Upper lobe of left lung (tissue), 6 donors: Measurements from ENCODE around the gene PRPF40A. TPM values are rescaled to one million over a fixed set of nuclear protein-coding genes. Genes with fewer than 3 reads are reported as not detected.

ENCODE experiments used
- ATAC-seq, 2 donors: fragments of 200-7000 bp; cut with Tn5 transposase; one replicate each; pipeline ENCODE4 v1.9.1; 2022; ENCODE audit warnings: mild to moderate bottlenecking in 2 of 2, moderate library complexity in 2 of 2; ENCODE audit not compliant: low FRiP score in 2 of 2
- DNase-seq, 2 donors: peaks; one replicate each; pipeline ENCODE4 v3.0.0-alpha.2; 2019 to 2020
- H3K27ac ChIP-seq, 4 donors: fragments of 200-600 bp; sonication (generic); one replicate each; pipeline ENCODE4 v1.5.1; 2016 to 2019
- H3K27me3 ChIP-seq, 4 donors: fragments of 200-600 bp; sonication (generic); one replicate each; pipeline ENCODE4 v1.5.1; 2017 to 2019
- H3K36me3 ChIP-seq, 4 donors: fragments of 200-600 bp; sonication (generic); one replicate each; pipeline ENCODE4 v1.5.1; 2016 to 2019
- H3K4me1 ChIP-seq, 4 donors: fragments of 200-600 bp; sonication (generic); one replicate each; pipeline ENCODE4 v1.5.1; 2018 to 2019
- H3K4me3 ChIP-seq, 4 donors: fragments of 200-600 bp; sonication (generic); one replicate each; pipeline ENCODE4 v1.5.1; 2017 to 2019; ENCODE audit warnings: mild to moderate bottlenecking in 2 of 4, moderate library complexity in 1 of 4
- H3K9me3 ChIP-seq, 4 donors: fragments of 200-600 bp; sonication (generic); one replicate each; pipeline ENCODE4 v1.5.1; 2018 to 2019
- EP300 ChIP-seq, 4 donors: sonication (generic); formaldehyde crosslinking; IDR thresholded peaks; one replicate each; pipeline ENCODE4 v1.5.1; 2017; ENCODE audit warnings: antibody characterized with exemption in 4 of 4, control low read depth in 2 of 4
- POLR2A ChIP-seq, 4 donors: fragments of 450-650 bp; IDR thresholded peaks; one replicate each; pipeline ENCODE4 v1.5.1; 2016 to 2017; ENCODE audit warnings: antibody characterized with exemption in 4 of 4, mild to moderate bottlenecking in 2 of 4
- POLR2AphosphoS5 ChIP-seq, 2 donors: sonication (generic); formaldehyde crosslinking; IDR thresholded peaks; one replicate each; pipeline ENCODE4 v1.5.1; 2017; ENCODE audit warnings: antibody characterized with exemption in 2 of 2
- WGBS, 2 donors: methylation state at CpG; one replicate each; pipeline ENCODE4 v1.1.5; 2017 to 2018; 5-methylcytosine and 5-hydroxymethylcytosine counted together
- total RNA-seq, 6 donors: library from RNA; depleted of rRNA in 4 of 6; stranded (reverse); fragments of >200 nt in 4 of 6; gene quantifications; one replicate each; pipeline versions ENCODE4 v1.1.0 to v1.2.1, GENCODE V29; 2016 to 2021
- TF ChIP-seq, protein P1 (sequence below), 6 experiments: fragments of 450-650 bp in 4 of 6; fragments of 200-600 bp in 2 of 6; sonication (generic) in 2 of 6; IDR thresholded peaks; one replicate each; pipeline ENCODE4 v1.5.1; 2016 to 2019; ENCODE audit warnings: antibody characterized with exemption in 6 of 6
- donor health status: DM: no; HTN: no; CAD: no; lungs with moderate emphysema.
- donor health status: DM: no; HTN: yes; CAD: no; lungs with severe emphysema.

The PRPF40A gene
- total RNA-seq, 6 donors from 2014 or later = 43.2 to 199 (median 74.8) TPM

DNA sequence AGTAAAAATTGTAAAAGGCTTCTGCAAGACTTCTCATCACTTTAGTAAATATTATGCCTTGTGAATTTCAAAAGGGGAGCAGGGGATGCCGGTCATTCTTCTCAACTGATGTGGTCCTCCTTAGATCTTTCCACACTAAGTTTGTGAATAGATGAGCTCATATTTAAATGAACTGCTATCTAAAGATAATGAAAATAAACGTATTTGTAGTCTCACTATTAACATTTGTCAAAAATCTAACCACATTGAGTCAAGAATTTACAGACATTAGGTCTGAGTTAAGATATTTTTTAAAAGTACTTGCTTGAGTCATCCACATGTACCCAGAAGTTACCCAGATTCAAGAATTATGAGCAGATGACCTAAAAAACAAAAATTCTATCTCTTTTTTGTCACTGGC, 6.5 kb downstream of the PRPF40A start:
- DNase-seq = no peak
- ATAC-seq = no peak
- no peaks in the 10 kb centered on the region for H3K9me3 ChIP-seq
- H3K4me3 ChIP-seq = no peak overlapping the region
- peaks cover 0 to 52% (median 4%) of the 10 kb centered on the region in 4 donors for H3K36me3 ChIP-seq
- WGBS, 2 donors = 72 to 81% methylated on average over 2 of the region's 2 CpGs
- no peak overlapping the region for H3K27ac ChIP-seq
- H3K27me3 ChIP-seq = no peaks in the 10 kb centered on the region
- TF ChIP-seq EP300 (IDR thresholded peaks at IDR 0.05) (no peak), POLR2A (IDR thresholded peaks at IDR 0.05) (no peak)
- peaks cover 9 to 18% (median 14%) of the 10 kb centered on the region in 4 donors for H3K4me1 ChIP-seq

DNA sequence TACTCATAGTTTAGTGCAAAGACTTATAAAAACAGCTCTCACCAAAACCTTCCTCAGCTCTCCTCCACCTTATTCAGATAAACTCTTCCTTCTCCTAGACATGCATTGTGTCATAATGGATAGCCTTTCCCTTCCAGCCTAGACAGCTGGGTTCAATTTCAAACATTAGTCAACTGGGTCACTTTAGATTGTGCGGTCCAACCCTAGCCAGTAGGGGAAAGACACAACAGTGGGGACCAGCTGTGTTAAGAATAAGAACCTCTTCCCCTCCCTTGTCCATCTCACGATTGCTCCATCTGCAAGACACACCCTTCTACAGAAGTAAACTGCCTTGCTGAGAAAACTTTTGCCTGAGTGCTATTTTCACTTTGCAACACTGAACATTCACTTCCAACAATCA, 8.5 kb downstream of the PRPF40A start:
- no peak overlapping the region for H3K4me3 ChIP-seq
- no peaks in the 10 kb centered on the region for H3K27me3 ChIP-seq
- H3K9me3 ChIP-seq = no peaks in the 10 kb centered on the region
- peaks cover 2 to 15% (median 4%) of the 10 kb centered on the region in 4 donors for H3K4me1 ChIP-seq
- peaks cover 0 to 33% (median 4%) of the 10 kb centered on the region in 4 donors for H3K36me3 ChIP-seq
- no peak overlapping the region for H3K27ac ChIP-seq
- DNase-seq (no peak), ATAC-seq (no peak)
- TF ChIP-seq EP300 (IDR thresholded peaks at IDR 0.05) = no peak
- TF ChIP-seq, protein P1, sequence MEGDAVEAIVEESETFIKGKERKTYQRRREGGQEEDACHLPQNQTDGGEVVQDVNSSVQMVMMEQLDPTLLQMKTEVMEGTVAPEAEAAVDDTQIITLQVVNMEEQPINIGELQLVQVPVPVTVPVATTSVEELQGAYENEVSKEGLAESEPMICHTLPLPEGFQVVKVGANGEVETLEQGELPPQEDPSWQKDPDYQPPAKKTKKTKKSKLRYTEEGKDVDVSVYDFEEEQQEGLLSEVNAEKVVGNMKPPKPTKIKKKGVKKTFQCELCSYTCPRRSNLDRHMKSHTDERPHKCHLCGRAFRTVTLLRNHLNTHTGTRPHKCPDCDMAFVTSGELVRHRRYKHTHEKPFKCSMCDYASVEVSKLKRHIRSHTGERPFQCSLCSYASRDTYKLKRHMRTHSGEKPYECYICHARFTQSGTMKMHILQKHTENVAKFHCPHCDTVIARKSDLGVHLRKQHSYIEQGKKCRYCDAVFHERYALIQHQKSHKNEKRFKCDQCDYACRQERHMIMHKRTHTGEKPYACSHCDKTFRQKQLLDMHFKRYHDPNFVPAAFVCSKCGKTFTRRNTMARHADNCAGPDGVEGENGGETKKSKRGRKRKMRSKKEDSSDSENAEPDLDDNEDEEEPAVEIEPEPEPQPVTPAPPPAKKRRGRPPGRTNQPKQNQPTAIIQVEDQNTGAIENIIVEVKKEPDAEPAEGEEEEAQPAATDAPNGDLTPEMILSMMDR (IDR thresholded peaks at IDR 0.05) = no peak
- no peak for TF ChIP-seq POLR2A (IDR thresholded peaks at IDR 0.05)
- TF ChIP-seq POLR2AphosphoS5 (IDR thresholded peaks at IDR 0.05) = no peak
- WGBS, 2 donors = 98 to 100% methylated on average over 2 of the region's 2 CpGs

DNA sequence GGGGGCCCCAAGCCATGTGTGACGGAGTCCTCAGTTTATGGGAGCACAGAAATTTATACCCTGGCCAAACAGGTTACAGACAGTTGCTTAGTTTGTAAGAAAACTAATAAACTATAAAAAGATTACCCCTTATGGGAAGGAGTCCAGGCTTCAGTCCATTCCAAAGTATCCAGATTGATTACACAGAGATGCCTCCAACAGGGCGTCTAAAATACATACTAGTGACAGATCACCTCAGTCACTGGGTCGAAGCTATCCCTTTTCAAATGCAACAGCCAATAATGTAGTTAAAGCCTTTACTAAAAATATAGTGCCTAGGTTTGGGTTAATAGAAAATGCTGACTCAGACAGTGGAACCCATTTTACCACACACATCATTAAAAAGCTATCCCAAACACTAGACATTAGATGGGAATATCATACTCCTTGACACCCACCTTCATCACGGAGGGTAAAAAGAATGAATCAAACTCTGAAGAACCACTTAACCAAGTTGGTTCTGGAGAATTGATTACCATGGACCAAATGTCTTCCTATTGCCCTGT, 10.7 kb downstream of the PRPF40A start:
- Histone ChIP-seq H3K27ac (no peak overlapping the region), H3K4me3 (no peak overlapping the region), H3K27me3 (no peaks in the 10 kb centered on the region), H3K36me3 (peaks cover 0 to 25% (median 0%) of the 10 kb centered on the region in 4 donors), H3K4me1 (peaks cover 2 to 15% (median 4%) of the 10 kb centered on the region in 4 donors), H3K9me3 (no peaks in the 10 kb centered on the region)
- DNase-seq (no peak), ATAC-seq (no peak)
- 92 to 94% methylated on average over 4 of the region's 4 CpGs for WGBS, 2 donors
- TF ChIP-seq POLR2AphosphoS5 (IDR thresholded peaks at IDR 0.05) = no peak
- no peak for TF ChIP-seq POLR2A (IDR thresholded peaks at IDR 0.05)
- no peak for TF ChIP-seq EP300 (IDR thresholded peaks at IDR 0.05)
- TF ChIP-seq, protein P1 (IDR thresholded peaks at IDR 0.05) = no peak

DNA sequence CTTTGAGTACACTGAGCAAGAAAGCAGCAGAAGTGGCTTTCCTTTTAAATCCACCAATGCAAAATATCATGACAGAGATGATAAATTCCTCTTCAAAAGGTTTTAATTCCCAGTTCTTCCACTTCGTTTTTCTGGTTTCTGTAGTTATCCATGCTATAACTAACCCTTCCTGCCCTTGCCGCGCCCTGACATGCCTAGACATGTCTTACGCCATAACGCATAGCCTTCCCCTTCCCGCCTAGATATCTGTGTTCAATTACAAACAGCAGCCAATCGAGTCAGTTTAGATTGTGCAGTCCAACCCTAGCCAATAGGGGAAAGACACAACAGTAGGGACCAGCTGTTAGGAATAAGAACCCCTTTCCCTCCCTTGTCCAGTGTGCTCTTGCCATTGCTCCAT, 16.1 kb downstream of the PRPF40A start:
- ATAC-seq = no peak
- Histone ChIP-seq H3K36me3 (peaks cover 0 to 9% (median 0%) of the 10 kb centered on the region in 4 donors), H3K4me1 (peaks cover 0 to 16% (median 7%) of the 10 kb centered on the region in 4 donors), H3K27ac (no peak overlapping the region), H3K27me3 (no peaks in the 10 kb centered on the region), H3K4me3 (no peak overlapping the region), H3K9me3 (no peaks in the 10 kb centered on the region)
- DNase-seq = no peak
- 95 to 98% methylated on average over 7 of the region's 7 CpGs for WGBS, 2 donors
- TF ChIP-seq, protein P1 (IDR thresholded peaks at IDR 0.05) = no peak
- TF ChIP-seq POLR2AphosphoS5 (IDR thresholded peaks at IDR 0.05) (no peak), EP300 (IDR thresholded peaks at IDR 0.05) (no peak), POLR2A (IDR thresholded peaks at IDR 0.05) (no peak)

DNA sequence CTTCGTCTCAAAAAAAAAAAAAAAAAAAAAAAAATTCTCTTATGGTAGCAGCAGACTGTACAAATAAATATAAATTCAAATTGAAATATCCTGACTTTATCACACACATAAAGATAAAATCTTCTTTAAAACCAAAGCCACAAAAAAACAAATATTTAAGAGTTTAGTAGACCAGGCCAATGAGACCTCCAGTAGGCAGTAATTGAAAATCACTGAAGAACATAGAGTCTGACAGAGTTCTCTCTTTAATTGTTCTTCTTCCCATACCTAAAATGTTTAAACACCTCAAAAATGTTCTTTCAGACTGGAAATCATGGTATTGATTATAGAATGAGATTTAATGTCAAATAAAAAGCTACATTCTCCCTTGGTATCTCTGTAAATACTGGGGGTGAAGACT, 20.8 kb downstream of the PRPF40A start:
- peaks cover 0 to 18% (median 5%) of the 10 kb centered on the region in 4 donors for H3K36me3 ChIP-seq
- TF ChIP-seq POLR2AphosphoS5 (IDR thresholded peaks at IDR 0.05) (no peak), EP300 (IDR thresholded peaks at IDR 0.05) (no peak), POLR2A (IDR thresholded peaks at IDR 0.05) (no peak)
- TF ChIP-seq, protein P1 (IDR thresholded peaks at IDR 0.05) = no peak
- H3K9me3 ChIP-seq = no peaks in the 10 kb centered on the region
- 75 to 100% methylated on average over 1 of the region's 1 CpG for WGBS, 2 donors
- no peaks in the 10 kb centered on the region for H3K27me3 ChIP-seq
- no peak for ATAC-seq
- DNase-seq = no peak
- H3K4me1 ChIP-seq = peaks cover 0 to 18% (median 6%) of the 10 kb centered on the region in 4 donors
- H3K27ac ChIP-seq = no peak overlapping the region
- H3K4me3 ChIP-seq = no peak overlapping the region
